Myometrial cell (primary cell): ENCODE measurements around the gene C11orf42. TPM values are rescaled to one million over a fixed set of nuclear protein-coding genes. Genes with fewer than 3 reads are reported as not detected.

ENCODE experiments used
- total RNA-seq: library from RNA; depleted of rRNA; stranded (reverse); fragments of >200 nt; gene quantifications from 2 replicates; pipeline ENCODE4 v1.2.3, GENCODE V29; 2015

The C11orf42 gene
- not detected in 2 replicates for total RNA-seq

DNA sequence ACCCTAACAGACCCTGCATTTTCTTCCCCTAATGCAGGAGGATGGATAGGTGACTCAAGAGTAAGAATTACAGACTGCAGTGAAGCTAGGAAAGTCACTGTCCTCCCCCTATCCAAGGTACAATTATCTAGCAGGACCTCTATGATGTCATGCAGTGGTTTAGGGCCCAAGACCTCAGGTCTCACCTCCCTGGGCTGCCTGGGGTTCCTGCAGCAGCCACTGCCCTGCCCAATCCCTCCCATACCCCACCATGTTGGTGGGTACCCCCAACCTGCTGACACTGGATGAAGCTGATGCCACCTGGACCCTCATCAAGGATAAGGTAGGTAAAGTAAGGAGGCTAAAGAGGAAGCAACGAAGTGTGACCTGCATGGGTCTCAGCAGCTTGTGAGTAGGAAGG lies at the start of gene C11orf42:
Gene C11orf42 (plus strand): TSS at position 192 of the 400 bp plus-strand sequence. CDS start 59 bp downstream, at position 251.

GRCh38 chr11:6170226-6170625 lies 35.1 kb upstream of the C11orf42 start, which contains the start of gene OR52B2:
TSS of gene OR52B2 (minus strand) at chr11:6170326. CDS start at chr11:6170326, 0 bp downstream.

DNA sequence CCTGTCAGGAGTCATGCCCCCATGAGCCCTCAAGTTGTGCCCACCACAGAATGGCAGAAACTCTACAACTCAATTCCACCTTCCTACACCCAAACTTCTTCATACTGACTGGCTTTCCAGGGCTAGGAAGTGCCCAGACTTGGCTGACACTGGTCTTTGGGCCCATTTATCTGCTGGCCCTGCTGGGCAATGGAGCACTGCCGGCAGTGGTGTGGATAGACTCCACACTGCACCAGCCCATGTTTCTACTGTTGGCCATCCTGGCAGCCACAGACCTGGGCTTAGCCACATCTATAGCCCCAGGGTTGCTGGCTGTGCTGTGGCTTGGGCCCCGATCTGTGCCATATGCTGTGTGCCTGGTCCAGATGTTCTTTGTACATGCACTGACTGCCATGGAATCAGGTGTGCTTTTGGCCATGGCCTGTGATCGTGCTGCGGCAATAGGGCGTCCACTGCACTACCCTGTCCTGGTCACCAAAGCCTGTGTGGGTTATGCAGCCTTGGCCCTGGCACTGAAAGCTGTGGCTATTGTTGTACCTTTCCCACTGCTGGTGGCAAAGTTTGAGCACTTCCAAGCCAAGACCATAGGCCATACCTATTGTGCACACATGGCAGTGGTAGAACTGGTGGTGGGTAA lies 6.1 kb upstream of the C11orf42 start, which contains the start of gene OR52W1:
Gene OR52W1 (plus strand): TSS at position 51 of the 637 bp plus-strand sequence. CDS start 0 bp downstream, at position 51.

GRCh38 chr11:6234387-6235107 lies 29.2 kb downstream of the C11orf42 start, which contains the start of gene FHIP1B:
TSS of gene FHIP1B (minus strand) at chr11:6234636. CDS start at chr11:6224516, 10,120 bp downstream.

GRCh38 chr11:6238902-6239301 lies 33.5 kb downstream of the C11orf42 start, which contains the start of gene CNGA4:
TSS of gene CNGA4 (plus strand) at chr11:6239089. CDS start at chr11:6239207, 118 bp downstream.

Other genes starting within 250 kb of the C11orf42 start
- not detected in 2 replicates for gene OR56A5, start 237.1 kb upstream of the C11orf42 start, total RNA-seq
- not detected in 2 replicates for gene OR52L1, start 218.6 kb upstream of the C11orf42 start, total RNA-seq
- not detected in 2 replicates for gene OR56A4, start 198.6 kb upstream of the C11orf42 start, total RNA-seq
- not detected in 2 replicates for gene OR56A1, start 174.8 kb upstream of the C11orf42 start, total RNA-seq
- not detected in 2 replicates for gene OR56B4, start 97.9 kb upstream of the C11orf42 start, total RNA-seq
- gene OR52B2, start 35.2 kb upstream of the C11orf42 start, total RNA-seq = not detected in 2 replicates
- not detected in 2 replicates for gene OR52W1, start 6.3 kb upstream of the C11orf42 start, total RNA-seq
- 9.4 and 13.0 TPM in 2 replicates for gene FHIP1B, start 29.1 kb downstream of the C11orf42 start, total RNA-seq
- not detected in 2 replicates for gene CNGA4, start 33.5 kb downstream of the C11orf42 start, total RNA-seq
- not detected in 2 replicates for gene CCKBR, start 54.3 kb downstream of the C11orf42 start, total RNA-seq
- gene CAVIN3, start 114.9 kb downstream of the C11orf42 start, total RNA-seq = 515 and 705 TPM in 2 replicates
- 78.9 and 106 TPM in 2 replicates for gene SMPD1, start 184.9 kb downstream of the C11orf42 start, total RNA-seq
- gene APBB1, start 213.5 kb downstream of the C11orf42 start, total RNA-seq = 48.4 and 60.6 TPM in 2 replicates
- not detected in 2 replicates for gene HPX, start 235.4 kb downstream of the C11orf42 start, total RNA-seq